ENCODE measurements around the gene PDIA2.

DNA sequence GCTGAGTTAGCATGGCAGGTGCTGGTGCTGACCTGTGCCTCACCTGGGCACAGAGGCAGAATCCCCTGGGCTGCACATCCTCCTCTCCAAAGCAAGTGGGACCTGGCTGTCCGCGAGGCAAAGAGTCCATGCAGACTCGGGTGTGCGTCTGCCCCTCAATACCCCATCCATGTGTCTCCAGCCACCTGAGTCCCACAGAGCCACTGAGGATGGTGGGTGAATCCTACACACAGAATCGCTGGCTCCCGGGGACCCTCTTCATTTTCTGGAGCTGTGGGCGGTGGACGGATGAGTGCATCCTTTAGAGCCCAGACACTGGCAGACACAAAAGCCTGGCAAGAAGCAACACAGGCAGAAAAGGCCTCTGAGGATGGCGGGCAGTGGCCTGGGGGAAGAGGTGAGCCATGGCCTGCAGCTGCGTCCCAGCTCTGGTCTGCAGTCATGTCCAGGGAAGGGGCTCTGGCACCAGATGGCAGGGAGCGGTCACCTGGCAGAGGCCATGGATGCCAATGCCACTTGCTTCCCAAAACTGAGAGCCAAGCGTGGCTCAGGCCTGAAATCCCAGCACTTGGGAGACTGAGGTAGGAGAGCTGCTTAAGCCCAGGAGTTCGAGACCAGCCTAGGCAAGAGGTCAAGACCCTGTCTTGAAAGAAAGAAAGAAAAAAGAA, 39.6 kb downstream of the PDIA2 start:
- TF ChIP-seq, protein P1, sequence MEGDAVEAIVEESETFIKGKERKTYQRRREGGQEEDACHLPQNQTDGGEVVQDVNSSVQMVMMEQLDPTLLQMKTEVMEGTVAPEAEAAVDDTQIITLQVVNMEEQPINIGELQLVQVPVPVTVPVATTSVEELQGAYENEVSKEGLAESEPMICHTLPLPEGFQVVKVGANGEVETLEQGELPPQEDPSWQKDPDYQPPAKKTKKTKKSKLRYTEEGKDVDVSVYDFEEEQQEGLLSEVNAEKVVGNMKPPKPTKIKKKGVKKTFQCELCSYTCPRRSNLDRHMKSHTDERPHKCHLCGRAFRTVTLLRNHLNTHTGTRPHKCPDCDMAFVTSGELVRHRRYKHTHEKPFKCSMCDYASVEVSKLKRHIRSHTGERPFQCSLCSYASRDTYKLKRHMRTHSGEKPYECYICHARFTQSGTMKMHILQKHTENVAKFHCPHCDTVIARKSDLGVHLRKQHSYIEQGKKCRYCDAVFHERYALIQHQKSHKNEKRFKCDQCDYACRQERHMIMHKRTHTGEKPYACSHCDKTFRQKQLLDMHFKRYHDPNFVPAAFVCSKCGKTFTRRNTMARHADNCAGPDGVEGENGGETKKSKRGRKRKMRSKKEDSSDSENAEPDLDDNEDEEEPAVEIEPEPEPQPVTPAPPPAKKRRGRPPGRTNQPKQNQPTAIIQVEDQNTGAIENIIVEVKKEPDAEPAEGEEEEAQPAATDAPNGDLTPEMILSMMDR (IDR thresholded peaks at IDR 0.05), result no peak
- no peak for TF ChIP-seq POLR2AphosphoS5 (IDR thresholded peaks at IDR 0.05; ENCODE audit: insufficient read depth in 1 of 2, low read depth in 1 of 2)

Measured in vagina (tissue), 2 donors.